NCI-H1417 treated with DMSO at 0.1 percent for 48 hours (cell line): ENCODE measurements around the gene MAPRE2.
A peak's percentile ranks its signal among the peaks of the same experiment; 100 is the strongest.
"Not testable (repeated sequence)": the region's sequence is repeated elsewhere in the genome, so short reads cannot be mapped to it uniquely, and the experiment has no call there.

ENCODE experiments used
- DNase-seq: peaks from one replicate; lab custom pipeline; 2025; lab: John Stamatoyannopoulos, UW

The MAPRE2 gene

GRCh38 chr18:35122586-35123224 lies 81.5 kb downstream of the MAPRE2 start:
- DNase-seq, result no peak

- no peak for DNase-seq
These were observed 82.6 kb downstream of the MAPRE2 start for GRCh38 chr18:35123811-35124210.

- no peak for DNase-seq
These were observed 86.0 kb downstream of the MAPRE2 start for GRCh38 chr18:35127201-35127600.

- no peak for DNase-seq
These were observed 87.5 kb downstream of the MAPRE2 start for GRCh38 chr18:35128675-35129074.

GRCh38 chr18:35130236-35130635 lies 89.0 kb downstream of the MAPRE2 start:
- no peak for DNase-seq

- DNase-seq, result no peak
These were observed 90.3 kb downstream of the MAPRE2 start for GRCh38 chr18:35131387-35132020.

GRCh38 chr18:35132021-35132902 lies 91.0 kb downstream of the MAPRE2 start:
- no peak for DNase-seq

GRCh38 chr18:35134190-35134730 lies 93.0 kb downstream of the MAPRE2 start:
- no peak for DNase-seq

- no peak for DNase-seq
These were observed 93.7 kb downstream of the MAPRE2 start for GRCh38 chr18:35134791-35135531.

- no peak for DNase-seq
These were observed 95.0 kb downstream of the MAPRE2 start for GRCh38 chr18:35136248-35136647.

GRCh38 chr18:35136885-35137284 lies 95.7 kb downstream of the MAPRE2 start:
- no peak for DNase-seq

- no peak for DNase-seq
These were observed 96.4 kb downstream of the MAPRE2 start for GRCh38 chr18:35137632-35138031.

GRCh38 chr18:35138773-35139172 lies 97.6 kb downstream of the MAPRE2 start:
- no peak for DNase-seq

GRCh38 chr18:35139517-35139916 lies 98.3 kb downstream of the MAPRE2 start:
- DNase-seq, result no peak

- no peak for DNase-seq
These were observed 99.9 kb downstream of the MAPRE2 start for GRCh38 chr18:35141077-35141476.

- no peak for DNase-seq
These were observed 100.5 kb downstream of the MAPRE2 start for GRCh38 chr18:35141567-35142274.

GRCh38 chr18:35142275-35142615 lies 101.0 kb downstream of the MAPRE2 start:
- no peak for DNase-seq

- DNase-seq, result peak; percentile 94
These were observed 102.7 kb downstream of the MAPRE2 start for GRCh38 chr18:35143622-35144596.

- no peak for DNase-seq
These were observed 103.5 kb downstream of the MAPRE2 start for GRCh38 chr18:35144698-35145097.

GRCh38 chr18:35150195-35150594 lies 109.0 kb downstream of the MAPRE2 start:
- not testable (repeated sequence) for DNase-seq
